Nephron (organoid): ENCODE results near the gene NDUFAB1.
A peak's percentile ranks its signal among the peaks of the same experiment; 100 is the strongest.

Experiments used
- H3K27ac Mint-ChIP-seq, 3 experiments: 2 replicates each; pipeline ENCODE4 v1.8.0; 2020; ENCODE audit warnings: mixed read lengths in 3 of 3, mild to moderate bottlenecking in 2 of 3, moderate library complexity in 1 of 3
- H3K27me3 Mint-ChIP-seq: 2 replicates; pipeline ENCODE4 v1.8.0; 2021; ENCODE audit warnings: low read depth, mild to moderate bottlenecking, moderate library complexity, mixed read lengths
- H3K36me3 Mint-ChIP-seq: 2 replicates; pipeline ENCODE4 v1.8.0; 2020; ENCODE audit warnings: low read depth, mixed read lengths
- H3K4me1 Mint-ChIP-seq: 2 replicates; pipeline ENCODE4 v1.8.0; 2020; ENCODE audit warnings: mixed read lengths
- H3K4me3 Mint-ChIP-seq, 3 experiments: 2 replicates each; pipeline ENCODE4 v1.8.0; 2020; ENCODE audit warnings: mild to moderate bottlenecking in 3 of 3, mixed read lengths in 3 of 3, moderate library complexity in 2 of 3
- H3K9me3 Mint-ChIP-seq: 2 replicates; pipeline ENCODE4 v1.8.0; 2020; ENCODE audit warnings: mixed read lengths
- CTCF ChIP-seq, 3 experiments: fragments of 200-600 bp; sonication (generic); IDR thresholded peaks; one replicate each; pipeline ENCODE4 v1.5.0; 2021; ENCODE audit warnings: antibody characterized with exemption in 3 of 3; ENCODE audit not compliant: unreplicated experiment in 3 of 3

The NDUFAB1 gene

GRCh38 chr16:23595951-23596720 lies at the start of gene NDUFAB1:
Gene NDUFAB1, minus strand, starts transcription at chr16:23596316. Its CDS starts 26 bp downstream, at chr16:23596290.
- no peaks in the 10 kb centered on the region for H3K27me3 Mint-ChIP-seq
- H3K4me3 Mint-ChIP-seq, result peak within 1 kb of the TSS; percentile 84 to 91 (median 89)
- peak; percentile 100 for TF ChIP-seq CTCF (IDR thresholded peaks at IDR 0.05; ENCODE audit: unreplicated experiment in 3 of 3)
- H3K9me3 Mint-ChIP-seq, result no peaks in the 10 kb centered on the region
- H3K4me1 Mint-ChIP-seq, result peaks cover 4% of the 10 kb centered on the region
- peaks cover 27% of the 10 kb centered on the region for H3K36me3 Mint-ChIP-seq
- H3K27ac Mint-ChIP-seq, result peak within 1 kb of the TSS in 2 of 3 experiments; percentile 74 to 78

- peaks cover 31% of the 10 kb centered on the region for H3K36me3 Mint-ChIP-seq
- TF ChIP-seq CTCF (IDR thresholded peaks at IDR 0.05; ENCODE audit: unreplicated experiment in 3 of 3), result no peak
- H3K27me3 Mint-ChIP-seq, result no peaks in the 10 kb centered on the region
- H3K4me1 Mint-ChIP-seq, result peaks cover 25% of the 10 kb centered on the region
- H3K4me3 Mint-ChIP-seq, result peak overlapping the region; percentile 99 to 100 (median 99)
- H3K27ac Mint-ChIP-seq, result peak overlapping the region; percentile 93 to 100 (median 99)
- H3K9me3 Mint-ChIP-seq, result no peaks in the 10 kb centered on the region
Measured at GRCh38 chr16:23642246-23642774, 46.2 kb upstream of the NDUFAB1 start.

- peaks cover 23% of the 10 kb centered on the region for H3K36me3 Mint-ChIP-seq
- TF ChIP-seq CTCF (IDR thresholded peaks at IDR 0.05; ENCODE audit: unreplicated experiment in 3 of 3), result no peak
- peaks cover 25% of the 10 kb centered on the region for H3K4me1 Mint-ChIP-seq
- no peaks in the 10 kb centered on the region for H3K9me3 Mint-ChIP-seq
- peak within 1 kb of the TSS; percentile 93 to 100 (median 99) for H3K27ac Mint-ChIP-seq
- peak within 1 kb of the TSS; percentile 99 to 100 (median 99) for H3K4me3 Mint-ChIP-seq
- no peaks in the 10 kb centered on the region for H3K27me3 Mint-ChIP-seq
Measured at GRCh38 chr16:23640931-23641765, 45.0 kb upstream of the NDUFAB1 start, which contains the start of the genes DCTN5 and PALB2. Gene DCTN5, plus strand, starts transcription at chr16:23641466. Its CDS starts 77 bp downstream, at chr16:23641543. Gene PALB2, minus strand, starts transcription at chr16:23641310. Its CDS starts 153 bp downstream, at chr16:23641157.

- Mint-ChIP-seq H3K4me3 (peak overlapping the region; percentile 99 to 100 (median 99)), H3K27me3 (no peaks in the 10 kb centered on the region), H3K9me3 (no peaks in the 10 kb centered on the region), H3K27ac (peak overlapping the region; percentile 93 to 100 (median 96)), H3K36me3 (peaks cover 21% of the 10 kb centered on the region), H3K4me1 (peaks cover 25% of the 10 kb centered on the region)
- no peak for TF ChIP-seq CTCF (IDR thresholded peaks at IDR 0.05; ENCODE audit: unreplicated experiment in 3 of 3)
Measured at GRCh38 chr16:23640615-23640930, 44.5 kb upstream of the NDUFAB1 start.

- Mint-ChIP-seq H3K27ac (no peak overlapping the region), H3K9me3 (no peaks in the 10 kb centered on the region), H3K4me3 (no peak overlapping the region), H3K4me1 (peaks cover 15% of the 10 kb centered on the region), H3K36me3 (peaks cover 32% of the 10 kb centered on the region), H3K27me3 (no peaks in the 10 kb centered on the region)
- no peak for TF ChIP-seq CTCF (IDR thresholded peaks at IDR 0.05; ENCODE audit: unreplicated experiment in 3 of 3)
Measured at GRCh38 chr16:23635958-23636357, 39.8 kb upstream of the NDUFAB1 start.
